GM23248 (cell line): ENCODE data around the gene SMARCD3. TPM values are rescaled to one million over a fixed set of nuclear protein-coding genes. Genes with fewer than 3 reads are reported as not detected.

Experiments
- DNase-seq: peaks from one replicate; pipeline ENCODE4 v3.0.0-alpha.2; 2015
- H2AFZ ChIP-seq: fragments of 200-600 bp; sonication (generic); 2 replicates; pipeline ENCODE4 v1.6.1; 2016; ENCODE audit warnings: antibody characterized with exemption
- H3F3A ChIP-seq: fragments of 200-600 bp; sonication (generic); 2 replicates; pipeline ENCODE4 v1.6.1; 2016; ENCODE audit warnings: mild to moderate bottlenecking, antibody characterized with exemption, mixed run types; ENCODE audit not compliant: insufficient read depth
- H3K27ac ChIP-seq: fragments of 200-600 bp; sonication (generic); 2 replicates; pipeline ENCODE4 v1.5.1; 2016; ENCODE audit warnings: mild to moderate bottlenecking
- H3K27me3 ChIP-seq: fragments of 200-600 bp; sonication (generic); replicated peaks from 2 replicates; pipeline ENCODE4 v1.6.1; 2016; ENCODE audit warnings: mild to moderate bottlenecking; ENCODE audit not compliant: insufficient read depth
- H3K36me3 ChIP-seq: fragments of 200-600 bp; sonication (generic); 2 replicates; pipeline ENCODE4 v1.6.1; 2016; ENCODE audit warnings: low read depth, mild to moderate bottlenecking
- H3K4me1 ChIP-seq: fragments of 200-600 bp; sonication (generic); 2 replicates; pipeline ENCODE4 v1.6.1; 2016; ENCODE audit warnings: mild to moderate bottlenecking; ENCODE audit not compliant: insufficient read depth
- H3K4me2 ChIP-seq: fragments of 200-600 bp; sonication (generic); one replicate; pipeline ENCODE4 v1.6.1; 2016; ENCODE audit warnings: mild to moderate bottlenecking; ENCODE audit not compliant: unreplicated experiment
- H3K4me3 ChIP-seq: fragments of 200-600 bp; sonication (generic); 2 replicates; pipeline ENCODE4 v1.5.1; 2016; ENCODE audit warnings: mild to moderate bottlenecking
- H3K79me2 ChIP-seq: fragments of 200-600 bp; sonication (generic); 2 replicates; pipeline ENCODE4 v1.6.1; 2016; ENCODE audit warnings: mild to moderate bottlenecking; ENCODE audit not compliant: insufficient read depth
- H3K9ac ChIP-seq: fragments of 200-600 bp; sonication (generic); 2 replicates; pipeline ENCODE4 v1.6.1; 2016; ENCODE audit warnings: mild to moderate bottlenecking
- H3K9me2 ChIP-seq: fragments of 200-600 bp; sonication (generic); 2 replicates; pipeline ENCODE4 v1.6.1; 2016; ENCODE audit warnings: mixed run types, mild to moderate bottlenecking, moderate library complexity; ENCODE audit not compliant: insufficient read depth
- H3K9me3 ChIP-seq: fragments of 200-600 bp; sonication (generic); one replicate; pipeline ENCODE4 v1.6.1; 2017; ENCODE audit warnings: low read depth
- H4K20me1 ChIP-seq: fragments of 200-600 bp; sonication (generic); 2 replicates; pipeline ENCODE4 v1.6.0; 2016; ENCODE audit not compliant: insufficient read depth
- EZH2 ChIP-seq: fragments of 200-600 bp; sonication (generic); IDR thresholded peaks from 2 replicates; pipeline ENCODE4 v1.6.1; 2018; ENCODE audit warnings: antibody characterized with exemption, mild to moderate bottlenecking; ENCODE audit not compliant: insufficient read depth, poor library complexity, severe bottlenecking
- EZH2phosphoT487 ChIP-seq: fragments of 200-600 bp; sonication (generic); IDR thresholded peaks from 2 replicates; pipeline ENCODE4 v1.6.1; 2018; ENCODE audit warnings: antibody characterized with exemption, moderate library complexity, mild to moderate bottlenecking, low read depth; ENCODE audit not compliant: insufficient read depth
- WGBS, 2 experiments: methylation state at CpG; one replicate each; pipeline ENCODE4 v1.1.6; 2015 to 2017; ENCODE audit warnings: low lambda C conversion rate in 2 of 2, low coverage in 1 of 2; ENCODE audit errors: missing lambda C conversion rate in 2 of 2; 5-methylcytosine and 5-hydroxymethylcytosine counted together
- in situ Hi-C: fragments of 300-500 bp; cut with MboI; formaldehyde crosslinking; loops from 2 replicates; pipeline ENCODE4 v1.15.0; 2020
- polyA plus RNA-seq: library from polyadenylated mRNA; unstranded; fragments of >200 nt; fragmentation: Nextera tagmentation; extraction: Ambion mirVana; gene quantifications from 2 replicates; pipeline ENCODE4 v1.2.1, GENCODE V29; 2016
- total RNA-seq: library from RNA; depleted of rRNA; stranded (reverse); fragments of >200 nt; shearing (Covaris generic); gene quantifications from 2 replicates; pipeline ENCODE4 v1.2.3, GENCODE V29; 2014

The SMARCD3 gene
- total and polyA plus RNA-seq, 2 experiments from 2014 or later = 22.4 to 32.2 TPM

- H3K4me2 ChIP-seq = no peak overlapping the region
- no peak overlapping the region for H2AFZ ChIP-seq
- H3K79me2 ChIP-seq = no peaks in the 10 kb centered on the region
- H3K9me3 ChIP-seq = no peaks in the 10 kb centered on the region
- H3K9ac ChIP-seq = no peak overlapping the region
- H3K27ac ChIP-seq = no peak overlapping the region
- no peak for DNase-seq
- H3K36me3 ChIP-seq = peaks cover 8% of the 10 kb centered on the region; the same call in 1 of the 2 replicates
- H4K20me1 ChIP-seq = no peaks in the 10 kb centered on the region
- WGBS, 2 experiments = 84 to 86% methylated on average over 3 of the region's 3 CpGs
- no peaks in the 10 kb centered on the region; the same call in none of the 2 replicates for H3K27me3 ChIP-seq
- H3K9me2 ChIP-seq = no peaks in the 10 kb centered on the region
- no peaks in the 10 kb centered on the region for H3K4me1 ChIP-seq
- peaks cover 5% of the 10 kb centered on the region; the same call in 1 of the 2 replicates for H3F3A ChIP-seq
- TF ChIP-seq EZH2phosphoT487 (no peak), EZH2 (no peak)
- no peak overlapping the region for H3K4me3 ChIP-seq
- in situ Hi-C loops = no loop called here
These were observed 37.2 kb downstream of the SMARCD3 start for GRCh38 chr7:151211155-151211772.

GRCh38 chr7:151210087-151210854 lies 38.2 kb downstream of the SMARCD3 start, which contains the start of gene H2BK1:
Gene H2BK1, minus strand, starts transcription at chr7:151210488. Its CDS starts 170 bp downstream, at chr7:151210318.
- H3F3A ChIP-seq = peaks cover 5% of the 10 kb centered on the region; the same call in 1 of the 2 replicates
- H3K4me1 ChIP-seq = no peaks in the 10 kb centered on the region
- H3K36me3 ChIP-seq = peaks cover 4% of the 10 kb centered on the region; the same call in 1 of the 2 replicates
- H2AFZ ChIP-seq = no peak within 1 kb of the TSS
- no peak within 1 kb of the TSS for H3K27ac ChIP-seq
- DNase-seq = no peak
- H4K20me1 ChIP-seq = no peaks in the 10 kb centered on the region
- no peak within 1 kb of the TSS for H3K4me2 ChIP-seq
- no peak within 1 kb of the TSS for H3K9ac ChIP-seq
- no peaks in the 10 kb centered on the region for H3K9me3 ChIP-seq
- H3K27me3 ChIP-seq = peaks cover 8% of the 10 kb centered on the region
- TF ChIP-seq EZH2phosphoT487 (no peak), EZH2 (no peak)
- in situ Hi-C loops = no loop called here
- H3K79me2 ChIP-seq = no peaks in the 10 kb centered on the region
- H3K9me2 ChIP-seq = no peaks in the 10 kb centered on the region
- WGBS, 2 experiments = 75% methylated on average over 16 to 17 of the region's 17 CpGs
- no peak within 1 kb of the TSS for H3K4me3 ChIP-seq

- in situ Hi-C loops = no loop called here
- no peak overlapping the region for H3K27ac ChIP-seq
- no peak for DNase-seq
- no peaks in the 10 kb centered on the region for H3K36me3 ChIP-seq
- peaks cover 12% of the 10 kb centered on the region for H3K27me3 ChIP-seq
- no peaks in the 10 kb centered on the region for H3K9me2 ChIP-seq
- H3K9me3 ChIP-seq = no peaks in the 10 kb centered on the region
- H3K4me1 ChIP-seq = no peaks in the 10 kb centered on the region
- no peak for TF ChIP-seq EZH2
- no peak for TF ChIP-seq EZH2phosphoT487
- peaks cover 5% of the 10 kb centered on the region; the same call in 1 of the 2 replicates for H3F3A ChIP-seq
- H3K4me2 ChIP-seq = no peak overlapping the region
- H3K79me2 ChIP-seq = no peaks in the 10 kb centered on the region
- no peak overlapping the region for H3K4me3 ChIP-seq
- WGBS, 2 experiments = 87 to 92% methylated on average over 6 of the region's 6 CpGs
- H3K9ac ChIP-seq = no peak overlapping the region
- no peak overlapping the region for H2AFZ ChIP-seq
- H4K20me1 ChIP-seq = no peaks in the 10 kb centered on the region
These were observed 38.9 kb downstream of the SMARCD3 start for GRCh38 chr7:151209588-151209987.

- Histone ChIP-seq H3K27me3 (peaks cover 12% of the 10 kb centered on the region), H3K79me2 (no peaks in the 10 kb centered on the region), H3K27ac (no peak overlapping the region), H3K9me3 (no peaks in the 10 kb centered on the region), H3F3A (peaks cover 5% of the 10 kb centered on the region; the same call in 1 of the 2 replicates), H2AFZ (no peak overlapping the region), H4K20me1 (no peaks in the 10 kb centered on the region), H3K4me3 (no peak overlapping the region), H3K4me2 (no peak overlapping the region), H3K9me2 (no peaks in the 10 kb centered on the region), H3K36me3 (no peaks in the 10 kb centered on the region), H3K9ac (no peak overlapping the region), H3K4me1 (no peaks in the 10 kb centered on the region)
- in situ Hi-C loops = no loop called here
- 48 to 55% methylated on average over 9 of the region's 9 CpGs for WGBS, 2 experiments
- TF ChIP-seq EZH2 (no peak), EZH2phosphoT487 (no peak)
- no peak for DNase-seq
These were observed 40.1 kb downstream of the SMARCD3 start for GRCh38 chr7:151208253-151208862.
